Mesodermal cell (in vitro differentiated cells): ENCODE measurements around the gene RAX.

Experiments
- H3K27ac ChIP-seq: 2 replicates; pipeline ENCODE4 v1.7.0; 2013; ENCODE audit warnings: mild to moderate bottlenecking, low read depth, low read length, moderate library complexity; ENCODE audit not compliant: severe bottlenecking
- H3K36me3 ChIP-seq: 2 replicates; pipeline ENCODE4 v1.7.1; 2013; ENCODE audit warnings: mild to moderate bottlenecking, low read length, moderate library complexity; ENCODE audit not compliant: control insufficient read depth, insufficient read depth
- H3K4me1 ChIP-seq: one replicate; pipeline ENCODE4 v1.7.1; 2013; ENCODE audit warnings: mild to moderate bottlenecking, low read length; ENCODE audit not compliant: insufficient read depth, control insufficient read depth, poor library complexity, severe bottlenecking
- H3K4me3 ChIP-seq: 2 replicates; pipeline ENCODE4 v1.7.0; 2013; ENCODE audit warnings: low read length, control low read depth, mild to moderate bottlenecking; ENCODE audit not compliant: insufficient read depth, poor library complexity, severe bottlenecking; ENCODE audit errors: extremely low read depth
- H3K9me3 ChIP-seq: 2 replicates; pipeline ENCODE4 v1.7.1; 2013; ENCODE audit warnings: mild to moderate bottlenecking, low read length, moderate library complexity; ENCODE audit not compliant: control insufficient read depth
- WGBS, 2 experiments: methylation state at CpG; one replicate each; pipeline ENCODE4 v1.1.5; 2013; ENCODE audit warnings: missing lambda C conversion rate in 2 of 2; ENCODE audit not compliant: insufficient coverage in 2 of 2; 5-methylcytosine and 5-hydroxymethylcytosine counted together

RAX gene

GRCh38 chr18:59242906-59243305, 30.3 kb downstream of the RAX start:
- no peaks in the 10 kb centered on the region for H3K9me3 ChIP-seq
- H3K36me3 ChIP-seq: no peaks in the 10 kb centered on the region
- H3K4me1 ChIP-seq: no peaks in the 10 kb centered on the region
- no peak overlapping the region for H3K4me3 ChIP-seq
- no peak overlapping the region for H3K27ac ChIP-seq
- WGBS, 2 experiments: no CpG with 5 or more reads among the region's 2 CpGs

GRCh38 chr18:59239642-59240041, 33.6 kb downstream of the RAX start:
- H3K27ac ChIP-seq: no peak overlapping the region
- H3K9me3 ChIP-seq: no peaks in the 10 kb centered on the region
- WGBS, 2 experiments: 67 to 73% methylated on average over 3 to 4 of the region's 4 CpGs
- no peak overlapping the region for H3K4me3 ChIP-seq
- no peaks in the 10 kb centered on the region for H3K4me1 ChIP-seq
- no peaks in the 10 kb centered on the region for H3K36me3 ChIP-seq

GRCh38 chr18:59238385-59238784, 34.9 kb downstream of the RAX start:
- Histone ChIP-seq H3K9me3 (no peaks in the 10 kb centered on the region), H3K27ac (no peak overlapping the region), H3K4me1 (no peaks in the 10 kb centered on the region), H3K4me3 (no peak overlapping the region), H3K36me3 (no peaks in the 10 kb centered on the region)

- H3K4me1 ChIP-seq: no peaks in the 10 kb centered on the region
- WGBS, 2 experiments: 88 to 100% methylated on average over 1 to 3 of the region's 6 CpGs
- H3K4me3 ChIP-seq: no peak overlapping the region
- no peak overlapping the region for H3K27ac ChIP-seq
- no peaks in the 10 kb centered on the region for H3K9me3 ChIP-seq
- H3K36me3 ChIP-seq: no peaks in the 10 kb centered on the region
These were observed 40.2 kb downstream of the RAX start for GRCh38 chr18:59233017-59233410.

DNA sequence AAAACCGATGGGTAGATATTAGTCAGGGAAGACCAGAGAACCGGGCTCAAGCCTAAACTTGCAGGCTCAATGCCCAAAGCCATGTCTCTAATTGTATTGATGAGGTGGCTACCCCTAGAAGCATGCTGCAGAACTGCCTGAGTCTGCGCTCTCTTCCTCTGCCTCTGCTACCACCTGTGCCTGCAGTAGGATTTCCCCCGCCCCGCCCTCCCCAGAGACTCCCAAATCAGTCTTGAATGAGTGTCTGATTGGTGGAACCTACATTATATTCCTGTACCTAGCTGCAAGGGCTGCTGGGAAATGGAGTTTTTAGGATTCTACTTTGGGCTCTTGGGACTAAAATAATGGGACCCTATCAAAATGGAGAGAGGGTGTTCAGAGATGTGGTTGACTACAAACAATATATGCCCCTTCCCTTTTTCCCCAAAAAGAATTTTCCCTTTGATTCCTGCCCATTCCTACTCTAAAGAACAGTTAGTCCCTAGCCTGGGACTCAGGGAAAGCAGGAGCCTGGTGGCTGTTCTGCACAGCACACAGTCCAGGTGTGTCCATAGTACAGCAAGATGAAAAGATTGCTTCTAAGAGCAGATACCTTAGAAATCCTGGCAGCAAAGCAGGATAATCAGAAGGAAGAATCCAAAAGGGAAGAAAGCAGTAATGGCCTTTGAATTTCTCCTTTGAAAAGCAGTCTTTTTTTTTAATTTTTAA, 40.8 kb downstream of the RAX start:
- Histone ChIP-seq H3K4me3 (no peak overlapping the region), H3K4me1 (no peaks in the 10 kb centered on the region), H3K36me3 (no peaks in the 10 kb centered on the region), H3K9me3 (no peaks in the 10 kb centered on the region), H3K27ac (no peak overlapping the region)
- 86 to 90% methylated on average over 2 of the region's 5 CpGs for WGBS, 2 experiments

DNA sequence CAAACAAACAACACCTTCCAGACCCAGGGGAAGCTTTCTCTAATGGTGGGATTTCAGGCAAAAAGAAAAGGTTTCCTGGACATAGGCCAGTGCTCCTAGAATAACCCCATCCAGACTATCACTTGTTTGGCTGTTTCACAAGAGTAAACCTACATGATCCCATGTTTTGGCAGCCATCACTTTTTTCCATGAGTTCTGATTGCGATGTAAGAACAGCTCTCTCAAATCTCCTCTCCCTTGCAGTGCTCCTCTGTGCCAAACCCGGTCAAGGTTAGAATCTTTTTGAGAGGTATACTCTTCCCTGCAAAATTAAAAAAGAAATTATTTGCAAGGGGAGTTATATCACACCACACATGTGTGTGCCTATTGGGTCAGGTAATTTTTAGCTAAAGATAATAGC, 41.4 kb downstream of the RAX start:
- Histone ChIP-seq H3K36me3 (no peaks in the 10 kb centered on the region), H3K4me3 (no peak overlapping the region)
- 100% methylated on average over 1 of the region's 2 CpGs for WGBS, 2 experiments

GRCh38 chr18:59231114-59231513, 42.1 kb downstream of the RAX start:
- H3K9me3 ChIP-seq: no peaks in the 10 kb centered on the region
- H3K27ac ChIP-seq: no peak overlapping the region
- 59 to 75% methylated on average over 2 to 3 of the region's 5 CpGs for WGBS, 2 experiments
- no peak overlapping the region for H3K4me3 ChIP-seq
- H3K36me3 ChIP-seq: no peaks in the 10 kb centered on the region
- H3K4me1 ChIP-seq: no peaks in the 10 kb centered on the region

More for the DNA sequence above, 41.4 kb downstream of the RAX start:
- H3K9me3 ChIP-seq: no peaks in the 10 kb centered on the region
- H3K27ac ChIP-seq: no peak overlapping the region
- H3K4me1 ChIP-seq: no peaks in the 10 kb centered on the region

DNA sequence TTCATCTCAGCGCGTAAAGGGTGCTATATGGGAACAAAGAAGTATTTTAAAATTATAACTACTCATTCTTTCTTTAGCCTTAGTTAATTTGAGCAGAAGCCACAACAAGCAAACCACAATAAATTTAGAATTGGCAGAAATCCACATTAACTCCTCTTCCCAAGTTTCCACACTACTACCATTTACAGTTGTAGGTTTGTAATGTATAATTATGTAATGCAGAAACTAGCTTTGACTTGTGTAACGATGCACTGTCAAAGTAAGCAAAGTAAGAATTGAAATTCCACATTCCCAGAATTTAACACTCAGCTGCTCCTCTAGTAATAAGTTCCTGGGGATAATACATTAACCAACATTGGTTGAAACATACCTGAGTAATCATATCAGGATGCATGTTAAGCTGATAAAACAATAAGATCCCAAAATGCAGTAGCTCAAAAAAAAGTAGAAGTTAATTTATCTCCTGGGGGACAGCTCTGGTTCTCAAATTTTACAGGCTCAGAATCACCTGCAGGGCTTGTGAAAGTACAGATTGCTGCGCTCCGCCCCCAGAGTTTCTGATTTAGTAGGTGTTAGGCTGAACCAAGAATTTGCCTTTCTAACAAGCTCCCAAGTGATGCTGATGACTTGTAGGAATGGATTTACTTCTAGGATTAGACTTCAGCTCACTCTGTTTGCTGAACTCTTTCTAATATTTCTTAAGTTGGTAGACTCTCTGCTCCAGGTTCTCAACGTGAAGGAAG, 43.4 kb downstream of the RAX start:
- no peaks in the 10 kb centered on the region for H3K36me3 ChIP-seq
- no peaks in the 10 kb centered on the region for H3K4me1 ChIP-seq
- no peak overlapping the region for H3K27ac ChIP-seq
- no peak overlapping the region for H3K4me3 ChIP-seq
- 40 to 76% methylated on average over 1 to 3 of the region's 6 CpGs for WGBS, 2 experiments
- no peaks in the 10 kb centered on the region for H3K9me3 ChIP-seq

DNA sequence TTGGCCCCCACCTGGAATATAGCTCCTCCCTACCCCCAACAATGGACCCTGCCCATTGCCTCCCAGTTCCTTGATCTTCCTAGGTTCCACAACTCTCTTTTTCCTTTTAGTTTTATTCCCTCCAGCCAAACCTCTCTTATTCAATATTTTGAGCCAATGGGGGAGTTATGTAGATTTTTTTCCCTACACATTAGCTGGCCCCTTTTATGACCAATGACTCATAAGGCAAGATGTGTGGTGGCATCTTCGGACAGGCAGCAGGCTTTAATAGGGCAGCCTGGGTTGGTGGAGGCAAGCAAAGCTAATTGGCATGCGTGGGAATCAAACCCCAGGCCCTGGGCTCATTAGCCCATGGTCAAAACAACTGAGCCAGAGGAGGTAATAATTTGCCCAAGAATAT, 44.1 kb downstream of the RAX start:
- Histone ChIP-seq H3K4me3 (no peak overlapping the region), H3K9me3 (no peaks in the 10 kb centered on the region), H3K27ac (no peak overlapping the region), H3K4me1 (no peaks in the 10 kb centered on the region), H3K36me3 (no peaks in the 10 kb centered on the region)
- WGBS, 2 experiments: 61 to 67% methylated on average over 1 to 2 of the region's 2 CpGs

DNA sequence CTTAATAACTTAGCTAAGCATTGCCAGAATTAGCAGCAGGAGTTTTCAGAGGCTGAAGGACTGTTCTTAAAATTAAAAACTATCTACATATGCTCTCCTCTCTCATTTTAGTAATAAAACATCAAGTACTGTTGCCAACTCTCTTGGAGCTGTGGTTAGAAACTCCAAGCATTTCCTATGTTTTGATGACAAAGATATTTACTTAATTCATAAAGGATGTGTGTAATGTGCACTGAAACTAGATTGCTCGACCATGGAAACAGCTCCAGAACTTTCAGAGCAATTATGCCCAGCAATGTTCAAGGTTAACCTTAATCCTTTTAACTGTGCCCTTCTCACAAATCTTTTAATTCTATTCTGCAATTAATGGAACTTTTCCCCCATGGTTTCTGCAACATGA, 44.9 kb downstream of the RAX start:
- no peaks in the 10 kb centered on the region for H3K9me3 ChIP-seq

GRCh38 chr18:59222341-59222740, 50.9 kb downstream of the RAX start:
- Histone ChIP-seq H3K4me3 (no peak overlapping the region), H3K9me3 (no peaks in the 10 kb centered on the region)
- WGBS, 2 experiments: no CpG with 5 or more reads among the region's 2 CpGs

More for the DNA sequence above, 44.9 kb downstream of the RAX start:
- Histone ChIP-seq H3K4me3 (no peak overlapping the region), H3K36me3 (no peaks in the 10 kb centered on the region), H3K27ac (no peak overlapping the region), H3K4me1 (no peaks in the 10 kb centered on the region)
- 63 to 100% methylated on average over 1 of the region's 1 CpG for WGBS, 2 experiments

More at GRCh38 chr18:59222341-59222740, 50.9 kb downstream of the RAX start:
- H3K27ac ChIP-seq: no peak overlapping the region
- H3K36me3 ChIP-seq: no peaks in the 10 kb centered on the region
- H3K4me1 ChIP-seq: peaks cover 6% of the 10 kb centered on the region
